ENCODE measurements around the gene ARHGEF17. TPM values are rescaled to one million over a fixed set of nuclear protein-coding genes. Genes with fewer than 3 reads are reported as not detected.

The ARHGEF17 gene
- polyA plus RNA-seq, 3 donors: 0.16 to 1.2 (median 0.55) TPM

- Histone ChIP-seq H3K9me3 (replicated peaks in 1 of 2; ENCODE audit: control insufficient read depth in 1 of 2, insufficient read depth in 1 of 2, low read length in 2 of 2) (no peaks in the 10 kb centered on the region), H3K4me3 (replicated peaks in 1 of 3; ENCODE audit: low read depth in 2 of 3, low read length in 3 of 3) (no peak overlapping the region), H3K9ac (ENCODE audit: insufficient read depth, low read length, poor library complexity, severe bottlenecking) (no peak overlapping the region), H4K20me1 (ENCODE audit: insufficient read depth, low read length) (no peaks in the 10 kb centered on the region), H2AFZ (ENCODE audit: insufficient read depth, low read depth, low read length, poor library complexity, severe bottlenecking) (no peak overlapping the region), H3K27me3 (ENCODE audit: control insufficient read depth in 2 of 2, insufficient read depth in 2 of 2, low read length in 2 of 2) (peaks cover 0 to 5% of the 10 kb centered on the region in 2 donors), H3K4me2 (replicated peaks; ENCODE audit: extremely low read depth, low read length, poor library complexity, severe bottlenecking) (no peak overlapping the region), H3K4me1 (ENCODE audit: control insufficient read depth in 1 of 2, insufficient read depth in 2 of 2, low read length in 2 of 2) (peaks cover 5 to 12% of the 10 kb centered on the region in 2 donors), H3K27ac (ENCODE audit: low read depth in 1 of 2, low read length in 2 of 2) (no peak overlapping the region), H3K36me3 (replicated peaks in 1 of 2; ENCODE audit: control insufficient read depth in 1 of 2, insufficient read depth in 2 of 2, low read length in 2 of 2) (no peaks in the 10 kb centered on the region), H3K79me2 (ENCODE audit: insufficient read depth, low read length) (no peaks in the 10 kb centered on the region)
- TF ChIP-seq CTCF (IDR thresholded peaks at IDR 0.05): no peak
- peak overlapping the region in 2 of 7 donors; percentile 19 to 59 for H3K27ac Mint-ChIP-seq
- WGBS (ENCODE audit: insufficient coverage): 100% methylated on average over 3 of the region's 9 CpGs
- H3K27me3 Mint-ChIP-seq (ENCODE audit: low read depth in 3 of 3): peaks cover 4 to 9% (median 6%) of the 10 kb centered on the region in 3 donors
- H3K9me3 Mint-ChIP-seq: peaks cover 0 to 3% (median 0%) of the 10 kb centered on the region in 7 donors
- intact Hi-C loops (cut with micrococcal nuclease): no loop called here
- H3K4me3 Mint-ChIP-seq: no peak overlapping the region
- peaks cover 0 to 5% of the 10 kb centered on the region in 2 donors for H3K36me3 Mint-ChIP-seq
- H3K4me1 Mint-ChIP-seq: peaks cover 23% of the 10 kb centered on the region
- no peak for DNase-seq
These were observed 16.0 kb downstream of the ARHGEF17 start for GRCh38 chr11:73324116-73324515.

GRCh38 chr11:73324665-73325035, 16.6 kb downstream of the ARHGEF17 start:
- Histone ChIP-seq H2AFZ (ENCODE audit: insufficient read depth, low read depth, low read length, poor library complexity, severe bottlenecking) (no peak overlapping the region), H3K9me3 (replicated peaks in 1 of 2; ENCODE audit: control insufficient read depth in 1 of 2, insufficient read depth in 1 of 2, low read length in 2 of 2) (no peaks in the 10 kb centered on the region), H4K20me1 (ENCODE audit: insufficient read depth, low read length) (no peaks in the 10 kb centered on the region), H3K27ac (ENCODE audit: low read depth in 1 of 2, low read length in 2 of 2) (no peak overlapping the region), H3K4me3 (replicated peaks in 1 of 3; ENCODE audit: low read depth in 2 of 3, low read length in 3 of 3) (no peak overlapping the region), H3K4me2 (replicated peaks; ENCODE audit: extremely low read depth, low read length, poor library complexity, severe bottlenecking) (no peak overlapping the region), H3K36me3 (replicated peaks in 1 of 2; ENCODE audit: control insufficient read depth in 1 of 2, insufficient read depth in 2 of 2, low read length in 2 of 2) (no peaks in the 10 kb centered on the region), H3K79me2 (ENCODE audit: insufficient read depth, low read length) (no peaks in the 10 kb centered on the region), H3K27me3 (ENCODE audit: control insufficient read depth in 2 of 2, insufficient read depth in 2 of 2, low read length in 2 of 2) (peaks cover 0 to 5% of the 10 kb centered on the region in 2 donors), H3K9ac (ENCODE audit: insufficient read depth, low read length, poor library complexity, severe bottlenecking) (no peak overlapping the region), H3K4me1 (ENCODE audit: control insufficient read depth in 1 of 2, insufficient read depth in 2 of 2, low read length in 2 of 2) (peaks cover 5 to 12% of the 10 kb centered on the region in 2 donors)
- DNase-seq: no peak
- Mint-ChIP-seq H3K4me1 (peaks cover 23% of the 10 kb centered on the region), H3K9me3 (peaks cover 0 to 3% (median 0%) of the 10 kb centered on the region in 7 donors), H3K27ac (peak overlapping the region in 2 of 7 donors; percentile 61 to 62), H3K4me3 (no peak overlapping the region), H3K27me3 (ENCODE audit: low read depth in 3 of 3) (peaks cover 4 to 8% (median 6%) of the 10 kb centered on the region in 3 donors), H3K36me3 (peaks cover 0 to 3% of the 10 kb centered on the region in 2 donors)
- intact Hi-C loops (cut with micrococcal nuclease): no loop called here
- TF ChIP-seq CTCF (IDR thresholded peaks at IDR 0.05): no peak
- 100% methylated on average over 2 of the region's 2 CpGs for WGBS (ENCODE audit: insufficient coverage)
